PC-3 (cell line): ENCODE measurements around the gene UBQLN1.

Experiments
- EZH2 ChIP-seq: fragments of 300-600 bp; sonication (generic); IDR thresholded peaks from one replicate; pipeline ENCODE4 v1.6.1; 2017; ENCODE audit warnings: antibody characterized with exemption, mild to moderate bottlenecking, low read length; ENCODE audit not compliant: unreplicated experiment
- EZH2phosphoT487 ChIP-seq: fragments of 300-600 bp; sonication (generic); IDR thresholded peaks from 2 replicates; pipeline ENCODE4 v1.6.1; 2018; ENCODE audit warnings: mild to moderate bottlenecking, antibody characterized with exemption, low read length, borderline replicate concordance
- TF ChIP-seq, protein P1 (sequence below): fragments of 300-600 bp; sonication (generic); conservative IDR thresholded peaks from 2 replicates; pipeline ENCODE4 v1.5.1; 2017; ENCODE audit warnings: antibody characterized with exemption, low read depth, mild to moderate bottlenecking, low read length

DNA sequence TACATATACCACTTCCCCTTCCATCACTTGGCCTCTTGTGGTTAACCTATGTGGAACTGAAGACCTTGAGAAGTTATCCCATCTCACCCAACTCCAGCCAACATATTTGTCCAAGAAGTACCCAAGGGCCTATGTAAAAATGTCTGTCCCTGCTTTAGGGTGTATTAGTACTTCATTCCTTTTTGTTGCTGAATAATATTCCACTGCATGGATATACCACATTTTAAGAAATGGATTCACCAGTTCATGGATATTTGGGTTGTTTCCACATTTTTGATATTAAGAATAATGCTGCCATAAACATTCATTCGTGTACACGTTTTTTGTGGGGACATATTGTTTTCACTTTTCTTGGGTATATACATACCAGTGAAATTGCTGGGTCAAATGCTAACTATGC lies 56.2 kb downstream of the UBQLN1 start:
- TF ChIP-seq, protein P1, sequence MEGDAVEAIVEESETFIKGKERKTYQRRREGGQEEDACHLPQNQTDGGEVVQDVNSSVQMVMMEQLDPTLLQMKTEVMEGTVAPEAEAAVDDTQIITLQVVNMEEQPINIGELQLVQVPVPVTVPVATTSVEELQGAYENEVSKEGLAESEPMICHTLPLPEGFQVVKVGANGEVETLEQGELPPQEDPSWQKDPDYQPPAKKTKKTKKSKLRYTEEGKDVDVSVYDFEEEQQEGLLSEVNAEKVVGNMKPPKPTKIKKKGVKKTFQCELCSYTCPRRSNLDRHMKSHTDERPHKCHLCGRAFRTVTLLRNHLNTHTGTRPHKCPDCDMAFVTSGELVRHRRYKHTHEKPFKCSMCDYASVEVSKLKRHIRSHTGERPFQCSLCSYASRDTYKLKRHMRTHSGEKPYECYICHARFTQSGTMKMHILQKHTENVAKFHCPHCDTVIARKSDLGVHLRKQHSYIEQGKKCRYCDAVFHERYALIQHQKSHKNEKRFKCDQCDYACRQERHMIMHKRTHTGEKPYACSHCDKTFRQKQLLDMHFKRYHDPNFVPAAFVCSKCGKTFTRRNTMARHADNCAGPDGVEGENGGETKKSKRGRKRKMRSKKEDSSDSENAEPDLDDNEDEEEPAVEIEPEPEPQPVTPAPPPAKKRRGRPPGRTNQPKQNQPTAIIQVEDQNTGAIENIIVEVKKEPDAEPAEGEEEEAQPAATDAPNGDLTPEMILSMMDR = no peak
- TF ChIP-seq EZH2 = no peak
- no peak for TF ChIP-seq EZH2phosphoT487
